ENCODE measurements around the gene KRT1.

KRT1 gene

DNA sequence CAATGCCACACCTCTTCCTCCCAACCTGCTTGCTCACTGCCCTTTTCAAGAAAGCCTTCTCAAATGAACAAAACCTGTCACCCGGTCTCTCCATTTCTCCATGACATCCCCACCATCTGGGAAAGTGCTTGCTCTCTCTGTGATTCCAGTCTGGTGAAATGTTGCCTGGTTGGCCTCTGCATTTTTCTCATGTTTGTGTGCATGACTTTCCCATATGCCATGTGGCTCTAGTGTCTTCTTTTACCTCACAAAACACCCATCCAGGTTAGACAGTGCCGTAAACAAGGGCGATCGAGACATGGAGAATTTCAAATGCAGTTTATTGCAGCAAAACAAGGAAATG, 5.8 kb downstream of the KRT1 start:
- Histone ChIP-seq H3K27ac (ENCODE audit: extremely low read depth, low read depth, low read length) (no peak overlapping the region), H3K4me1 (ENCODE audit: control insufficient read depth, insufficient read depth, low read length) (no peaks in the 10 kb centered on the region), H3K36me3 (ENCODE audit: control insufficient read depth in 2 of 2, insufficient read depth in 1 of 2, low read length in 2 of 2) (no peaks in the 10 kb centered on the region), H3K9me3 (ENCODE audit: control insufficient read depth, insufficient read depth, low read depth, low read length) (no peaks in the 10 kb centered on the region), H3K4me3 (ENCODE audit: low read depth, low read length) (no peak overlapping the region)
- ChIA-PET POLR2A (no interaction called here), CTCF (interaction anchor here (1.0 to 1.1 kb wide), 2 partner anchors 18 to 58 kb away, joined by 3 to 4 read pairs; no protein-coding TSS in a partner anchor)
- no peak for TF ChIP-seq ZNF138 (tag by site-specific recombination; IDR thresholded peaks at IDR 0.05; ENCODE audit: borderline replicate concordance)
- no peak for TF ChIP-seq SALL2 (tag by site-specific recombination; IDR thresholded peaks at IDR 0.05; ENCODE audit: borderline replicate concordance)
- TF ChIP-seq ZNF548 (tag by site-specific recombination; IDR thresholded peaks at IDR 0.05) = no peak

- ChIA-PET CTCF (interaction anchor here (0.6 to 1.2 kb wide), 5 partner anchors 19 to 278 kb away, joined by 3 to 4 read pairs (median 3); no protein-coding TSS in a partner anchor), POLR2A (no interaction called here)
- TF ChIP-seq, protein P1, sequence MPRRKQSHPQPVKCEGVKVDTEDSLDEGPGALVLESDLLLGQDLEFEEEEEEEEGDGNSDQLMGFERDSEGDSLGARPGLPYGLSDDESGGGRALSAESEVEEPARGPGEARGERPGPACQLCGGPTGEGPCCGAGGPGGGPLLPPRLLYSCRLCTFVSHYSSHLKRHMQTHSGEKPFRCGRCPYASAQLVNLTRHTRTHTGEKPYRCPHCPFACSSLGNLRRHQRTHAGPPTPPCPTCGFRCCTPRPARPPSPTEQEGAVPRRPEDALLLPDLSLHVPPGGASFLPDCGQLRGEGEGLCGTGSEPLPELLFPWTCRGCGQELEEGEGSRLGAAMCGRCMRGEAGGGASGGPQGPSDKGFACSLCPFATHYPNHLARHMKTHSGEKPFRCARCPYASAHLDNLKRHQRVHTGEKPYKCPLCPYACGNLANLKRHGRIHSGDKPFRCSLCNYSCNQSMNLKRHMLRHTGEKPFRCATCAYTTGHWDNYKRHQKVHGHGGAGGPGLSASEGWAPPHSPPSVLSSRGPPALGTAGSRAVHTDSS (tag by site-specific recombination; IDR thresholded peaks at IDR 0.05) = no peak
- TF ChIP-seq ZBTB48 (tag by site-specific recombination; IDR thresholded peaks at IDR 0.05) = no peak
- TF ChIP-seq ZNF707 (tag by site-specific recombination; IDR thresholded peaks at IDR 0.05) = no peak
- no peak for TF ChIP-seq GLI2 (tag by site-specific recombination; IDR thresholded peaks at IDR 0.05; ENCODE audit: borderline replicate concordance, low read depth)
- TF ChIP-seq, protein P2, sequence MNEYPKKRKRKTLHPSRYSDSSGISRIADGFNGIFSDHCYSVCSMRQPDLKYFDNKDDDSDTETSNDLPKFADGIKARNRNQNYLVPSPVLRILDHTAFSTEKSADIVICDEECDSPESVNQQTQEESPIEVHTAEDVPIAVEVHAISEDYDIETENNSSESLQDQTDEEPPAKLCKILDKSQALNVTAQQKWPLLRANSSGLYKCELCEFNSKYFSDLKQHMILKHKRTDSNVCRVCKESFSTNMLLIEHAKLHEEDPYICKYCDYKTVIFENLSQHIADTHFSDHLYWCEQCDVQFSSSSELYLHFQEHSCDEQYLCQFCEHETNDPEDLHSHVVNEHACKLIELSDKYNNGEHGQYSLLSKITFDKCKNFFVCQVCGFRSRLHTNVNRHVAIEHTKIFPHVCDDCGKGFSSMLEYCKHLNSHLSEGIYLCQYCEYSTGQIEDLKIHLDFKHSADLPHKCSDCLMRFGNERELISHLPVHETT (tag by site-specific recombination; IDR thresholded peaks at IDR 0.05) = no peak
- TF ChIP-seq YY1 (tag by site-specific recombination; IDR thresholded peaks at IDR 0.05) = no peak
- no peak for TF ChIP-seq ZNF174 (tag by site-specific recombination; IDR thresholded peaks at IDR 0.05)
- no peaks in the 10 kb centered on the region for H3K4me1 ChIP-seq (ENCODE audit: control insufficient read depth, insufficient read depth, low read length)
- H3K36me3 ChIP-seq (ENCODE audit: control insufficient read depth in 2 of 2, insufficient read depth in 1 of 2, low read length in 2 of 2) = no peaks in the 10 kb centered on the region
- no peaks in the 10 kb centered on the region for H3K9me3 ChIP-seq (ENCODE audit: control insufficient read depth, insufficient read depth, low read depth, low read length)
- no peak overlapping the region for H3K4me3 ChIP-seq (ENCODE audit: low read depth, low read length)
- H3K27ac ChIP-seq (ENCODE audit: extremely low read depth, low read depth, low read length) = no peak overlapping the region
These were observed 6.3 kb downstream of the KRT1 start for GRCh38 chr12:52673713-52674432.

GRCh38 chr12:52673217-52673616, 7.0 kb downstream of the KRT1 start:
- ChIA-PET POLR2A (interaction anchor here (0.5 to 1.1 kb wide), 2 partner anchors 201 to 497 kb away, joined by 3 read pairs; no protein-coding TSS in a partner anchor), CTCF (interaction anchor here (0.6 to 1.4 kb wide), 5 partner anchors 19 to 277 kb away, joined by 3 to 4 read pairs (median 3); no protein-coding TSS in a partner anchor)
- Histone ChIP-seq H3K4me1 (ENCODE audit: control insufficient read depth, insufficient read depth, low read length) (no peaks in the 10 kb centered on the region), H3K9me3 (ENCODE audit: control insufficient read depth, insufficient read depth, low read depth, low read length) (no peaks in the 10 kb centered on the region), H3K4me3 (ENCODE audit: low read depth, low read length) (no peak overlapping the region), H3K27ac (ENCODE audit: extremely low read depth, low read depth, low read length) (no peak overlapping the region), H3K36me3 (ENCODE audit: control insufficient read depth in 2 of 2, insufficient read depth in 1 of 2, low read length in 2 of 2) (no peaks in the 10 kb centered on the region)
- no peak for TF ChIP-seq ZFP69B (tag by site-specific recombination; IDR thresholded peaks at IDR 0.05)
- no peak for TF ChIP-seq ZSCAN16 (tag by site-specific recombination; IDR thresholded peaks at IDR 0.05)
- TF ChIP-seq ZNF843 (tag by site-specific recombination; IDR thresholded peaks at IDR 0.05) = no peak
- no peak for TF ChIP-seq MYNN (tag by site-specific recombination; IDR thresholded peaks at IDR 0.05; ENCODE audit: borderline replicate concordance)
- TF ChIP-seq ZNF202 (tag by site-specific recombination; IDR thresholded peaks at IDR 0.05; ENCODE audit: borderline replicate concordance) = no peak
- TF ChIP-seq, protein P3, sequence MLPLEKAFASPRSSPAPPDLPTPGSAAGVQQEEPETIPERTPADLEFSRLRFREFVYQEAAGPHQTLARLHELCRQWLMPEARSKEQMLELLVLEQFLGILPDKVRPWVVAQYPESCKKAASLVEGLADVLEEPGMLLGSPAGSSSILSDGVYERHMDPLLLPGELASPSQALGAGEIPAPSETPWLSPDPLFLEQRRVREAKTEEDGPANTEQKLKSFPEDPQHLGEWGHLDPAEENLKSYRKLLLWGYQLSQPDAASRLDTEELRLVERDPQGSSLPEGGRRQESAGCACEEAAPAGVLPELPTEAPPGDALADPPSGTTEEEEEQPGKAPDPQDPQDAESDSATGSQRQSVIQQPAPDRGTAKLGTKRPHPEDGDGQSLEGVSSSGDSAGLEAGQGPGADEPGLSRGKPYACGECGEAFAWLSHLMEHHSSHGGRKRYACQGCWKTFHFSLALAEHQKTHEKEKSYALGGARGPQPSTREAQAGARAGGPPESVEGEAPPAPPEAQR (tag by site-specific recombination; IDR thresholded peaks at IDR 0.05) = no peak
- no peak for TF ChIP-seq ZNF449 (tag by site-specific recombination; IDR thresholded peaks at IDR 0.05)
- TF ChIP-seq ZNF473 (tag by site-specific recombination; IDR thresholded peaks at IDR 0.05) = no peak
- TF ChIP-seq RBAK (tag by site-specific recombination; IDR thresholded peaks at IDR 0.05) = no peak
- no peak for TF ChIP-seq ZNF133 (tag by site-specific recombination; IDR thresholded peaks at IDR 0.05)
